ENCODE data around the gene CPNE4. TPM values are rescaled to one million over a fixed set of nuclear protein-coding genes. Genes with fewer than 3 reads are reported as not detected.

Gene CPNE4
- total and polyA plus RNA-seq, 4 donors: 0.02 to 1.6 (median 0.29) TPM

DNA sequence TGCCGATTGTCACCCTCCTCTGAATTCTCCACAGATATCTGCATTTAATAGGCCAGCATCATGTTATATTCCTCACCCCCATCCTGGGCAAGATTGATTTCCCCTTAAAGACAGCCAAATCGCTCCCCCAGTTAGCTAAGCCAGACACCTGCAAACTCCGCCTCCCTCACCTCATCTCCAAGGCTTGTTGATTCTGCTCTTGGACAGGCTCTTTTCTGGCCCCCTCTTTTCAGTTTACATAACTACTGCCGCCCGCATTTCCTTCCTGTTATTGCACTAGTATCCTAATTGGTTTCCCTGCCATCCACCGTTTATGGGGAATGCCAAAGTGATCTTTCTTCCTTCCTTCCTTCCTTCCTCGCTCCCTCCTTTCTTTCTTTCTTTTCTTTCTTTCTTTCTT is 317.3 kb downstream of the CPNE4 start:
- no peak overlapping the region for H3K9ac ChIP-seq (ENCODE audit: insufficient read depth in 1 of 2, low read length in 2 of 2)
- H3K36me3 ChIP-seq (ENCODE audit: control insufficient read depth in 4 of 4, insufficient read depth in 4 of 4, low read length in 4 of 4): no peaks in the 10 kb centered on the region
- ATAC-seq (ENCODE audit: insufficient read depth, low FRiP score) (no peak), DNase-seq (no peak)
- TF ChIP-seq, protein P1, sequence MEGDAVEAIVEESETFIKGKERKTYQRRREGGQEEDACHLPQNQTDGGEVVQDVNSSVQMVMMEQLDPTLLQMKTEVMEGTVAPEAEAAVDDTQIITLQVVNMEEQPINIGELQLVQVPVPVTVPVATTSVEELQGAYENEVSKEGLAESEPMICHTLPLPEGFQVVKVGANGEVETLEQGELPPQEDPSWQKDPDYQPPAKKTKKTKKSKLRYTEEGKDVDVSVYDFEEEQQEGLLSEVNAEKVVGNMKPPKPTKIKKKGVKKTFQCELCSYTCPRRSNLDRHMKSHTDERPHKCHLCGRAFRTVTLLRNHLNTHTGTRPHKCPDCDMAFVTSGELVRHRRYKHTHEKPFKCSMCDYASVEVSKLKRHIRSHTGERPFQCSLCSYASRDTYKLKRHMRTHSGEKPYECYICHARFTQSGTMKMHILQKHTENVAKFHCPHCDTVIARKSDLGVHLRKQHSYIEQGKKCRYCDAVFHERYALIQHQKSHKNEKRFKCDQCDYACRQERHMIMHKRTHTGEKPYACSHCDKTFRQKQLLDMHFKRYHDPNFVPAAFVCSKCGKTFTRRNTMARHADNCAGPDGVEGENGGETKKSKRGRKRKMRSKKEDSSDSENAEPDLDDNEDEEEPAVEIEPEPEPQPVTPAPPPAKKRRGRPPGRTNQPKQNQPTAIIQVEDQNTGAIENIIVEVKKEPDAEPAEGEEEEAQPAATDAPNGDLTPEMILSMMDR (IDR thresholded peaks at IDR 0.05; ENCODE audit: control extremely low read depth, extremely low read depth): no peak
- H3K4me3 ChIP-seq: no peak overlapping the region
- WGBS, 2 donors: 51 to 62% methylated on average over 7 of the region's 7 CpGs
- H3K27ac ChIP-seq (ENCODE audit: low read depth in 1 of 2, low read length in 1 of 2): no peak overlapping the region
- no peaks in the 10 kb centered on the region for H3K27me3 ChIP-seq (ENCODE audit: control insufficient read depth in 3 of 3, insufficient read depth in 3 of 3, low read length in 2 of 3)
- no peaks in the 10 kb centered on the region for H3K9me3 ChIP-seq (ENCODE audit: control insufficient read depth in 4 of 4, insufficient read depth in 3 of 4, low read length in 3 of 4)
- H3K4me1 ChIP-seq (ENCODE audit: control insufficient read depth in 5 of 5, insufficient read depth in 5 of 5, low read length in 5 of 5): no peaks in the 10 kb centered on the region

DNA sequence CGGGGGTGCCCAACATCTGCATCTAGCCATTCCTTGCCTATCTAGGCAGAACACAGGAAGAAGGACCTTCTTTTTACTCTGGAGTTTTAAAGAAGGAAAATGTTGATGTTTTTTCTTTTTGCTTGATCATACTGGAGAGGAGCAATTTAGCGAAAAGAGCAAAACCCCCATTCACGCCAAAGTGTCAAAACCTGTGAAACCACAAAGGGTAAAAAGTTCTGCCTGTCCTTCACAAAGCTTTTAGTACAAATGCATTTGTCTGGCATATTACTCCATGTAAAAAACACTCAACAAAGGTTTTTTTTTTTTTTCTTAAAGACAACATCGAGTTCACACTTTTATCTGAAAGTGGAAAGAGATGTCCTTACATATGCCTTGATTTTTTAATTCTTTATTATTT is 317.9 kb downstream of the CPNE4 start:
- Histone ChIP-seq H3K36me3 (ENCODE audit: control insufficient read depth in 4 of 4, insufficient read depth in 4 of 4, low read length in 4 of 4) (no peaks in the 10 kb centered on the region), H3K27me3 (ENCODE audit: control insufficient read depth in 3 of 3, insufficient read depth in 3 of 3, low read length in 2 of 3) (no peaks in the 10 kb centered on the region), H3K9me3 (ENCODE audit: control insufficient read depth in 4 of 4, insufficient read depth in 3 of 4, low read length in 3 of 4) (no peaks in the 10 kb centered on the region), H3K9ac (ENCODE audit: insufficient read depth in 1 of 2, low read length in 2 of 2) (no peak overlapping the region), H3K27ac (ENCODE audit: low read depth in 1 of 2, low read length in 1 of 2) (no peak overlapping the region), H3K4me3 (no peak overlapping the region), H3K4me1 (ENCODE audit: control insufficient read depth in 5 of 5, insufficient read depth in 5 of 5, low read length in 5 of 5) (no peaks in the 10 kb centered on the region)
- ATAC-seq (ENCODE audit: insufficient read depth, low FRiP score) (no peak), DNase-seq (no peak)
- 84% methylated on average over 4 of the region's 4 CpGs for WGBS, 2 donors
- TF ChIP-seq, protein P1 (IDR thresholded peaks at IDR 0.05; ENCODE audit: control extremely low read depth, extremely low read depth): no peak

- no peaks in the 10 kb centered on the region for H3K4me1 ChIP-seq (ENCODE audit: control insufficient read depth in 5 of 5, insufficient read depth in 5 of 5, low read length in 5 of 5)
- TF ChIP-seq, protein P1 (IDR thresholded peaks at IDR 0.05; ENCODE audit: control extremely low read depth, extremely low read depth): no peak
- H3K27me3 ChIP-seq (ENCODE audit: control insufficient read depth in 3 of 3, insufficient read depth in 3 of 3, low read length in 2 of 3): no peaks in the 10 kb centered on the region
- H3K36me3 ChIP-seq (ENCODE audit: control insufficient read depth in 4 of 4, insufficient read depth in 4 of 4, low read length in 4 of 4): no peaks in the 10 kb centered on the region
- ATAC-seq (ENCODE audit: insufficient read depth, low FRiP score): no peak
- 52 to 69% methylated on average over 1 of the region's 1 CpG for WGBS, 2 donors
- no peaks in the 10 kb centered on the region for H3K9me3 ChIP-seq (ENCODE audit: control insufficient read depth in 4 of 4, insufficient read depth in 3 of 4, low read length in 3 of 4)
- no peak overlapping the region for H3K27ac ChIP-seq (ENCODE audit: low read depth in 1 of 2, low read length in 1 of 2)
- H3K4me3 ChIP-seq: no peak overlapping the region
- no peak overlapping the region for H3K9ac ChIP-seq (ENCODE audit: insufficient read depth in 1 of 2, low read length in 2 of 2)
- no peak for DNase-seq
These were observed 318.8 kb downstream of the CPNE4 start for GRCh38 chr3:131716007-131716406.

- Histone ChIP-seq H3K4me3 (no peak overlapping the region), H3K9me3 (ENCODE audit: control insufficient read depth in 4 of 4, insufficient read depth in 3 of 4, low read length in 3 of 4) (no peaks in the 10 kb centered on the region), H3K27ac (ENCODE audit: low read depth in 1 of 2, low read length in 1 of 2) (no peak overlapping the region), H3K36me3 (ENCODE audit: control insufficient read depth in 4 of 4, insufficient read depth in 4 of 4, low read length in 4 of 4) (no peaks in the 10 kb centered on the region), H3K9ac (ENCODE audit: insufficient read depth in 1 of 2, low read length in 2 of 2) (no peak overlapping the region), H3K27me3 (ENCODE audit: control insufficient read depth in 3 of 3, insufficient read depth in 3 of 3, low read length in 2 of 3) (no peaks in the 10 kb centered on the region), H3K4me1 (ENCODE audit: control insufficient read depth in 5 of 5, insufficient read depth in 5 of 5, low read length in 5 of 5) (no peaks in the 10 kb centered on the region)
- no peak for ATAC-seq (ENCODE audit: insufficient read depth, low FRiP score)
- TF ChIP-seq, protein P1 (IDR thresholded peaks at IDR 0.05; ENCODE audit: control extremely low read depth, extremely low read depth): no peak
- 93 to 95% methylated on average over 1 of the region's 1 CpG for WGBS, 2 donors
- DNase-seq: no peak
These were observed 320.1 kb downstream of the CPNE4 start for GRCh38 chr3:131714585-131715220.

Measured in lung (tissue), 12 donors.